Measurements from ENCODE around the gene MEF2B. TPM values are rescaled to one million over a fixed set of nuclear protein-coding genes. Genes with fewer than 3 reads are reported as not detected.
A peak's percentile ranks its signal among the peaks of the same experiment; 100 is the strongest.
"Not testable (repeated sequence)": the region's sequence is repeated elsewhere in the genome, so short reads cannot be mapped to it uniquely, and the experiment has no call there.

MEF2B gene
- total RNA-seq, 1 donor from 2014 or later, result not detected

- no peak for DNase-seq (ENCODE audit: low read depth)
These were observed 12.3 kb downstream of the MEF2B start for GRCh38 chr19:19157808-19158207.

GRCh38 chr19:19155495-19156219 is 14.4 kb downstream of the MEF2B start:
- DNase-seq (ENCODE audit: low read depth), result no peak

DNA sequence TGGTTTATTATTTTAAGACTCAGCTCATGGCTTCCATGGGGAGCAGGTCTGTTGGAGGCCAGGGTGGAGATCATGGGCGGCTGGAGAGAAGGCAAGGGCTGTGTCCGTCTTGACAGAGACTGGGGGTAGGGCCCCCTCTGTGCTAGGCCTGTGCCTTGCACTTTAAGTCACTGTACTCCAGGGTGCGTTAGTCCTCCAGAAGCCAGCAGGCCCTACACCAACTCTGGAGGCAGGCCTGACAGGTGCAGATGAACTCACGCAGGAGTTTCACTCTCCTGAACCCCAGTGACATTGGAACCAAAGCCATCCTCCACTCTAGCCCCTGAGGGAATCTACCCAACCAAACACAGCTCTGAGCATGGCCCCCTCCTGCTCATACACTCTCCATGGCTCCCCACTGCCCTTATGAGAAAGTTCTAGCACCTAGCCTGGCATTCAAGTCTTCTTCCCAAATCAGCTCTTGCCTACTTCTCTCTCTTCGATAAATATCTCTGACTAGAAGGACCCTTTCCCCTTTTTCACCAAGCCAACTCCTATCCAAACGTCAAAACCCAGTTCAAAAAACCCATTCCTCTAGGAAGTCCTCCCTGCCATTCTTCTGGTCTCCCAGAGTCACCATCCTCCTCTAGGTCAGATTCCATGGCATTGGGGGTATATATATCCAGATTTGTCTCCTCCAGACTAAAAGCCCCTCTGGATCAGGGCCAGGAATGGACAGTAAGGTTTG is 15.1 kb downstream of the MEF2B start:
- DNase-seq (ENCODE audit: low read depth), result no peak

GRCh38 chr19:19152668-19153384 is 17.2 kb downstream of the MEF2B start:
- DNase-seq (ENCODE audit: low read depth), result no peak

DNA sequence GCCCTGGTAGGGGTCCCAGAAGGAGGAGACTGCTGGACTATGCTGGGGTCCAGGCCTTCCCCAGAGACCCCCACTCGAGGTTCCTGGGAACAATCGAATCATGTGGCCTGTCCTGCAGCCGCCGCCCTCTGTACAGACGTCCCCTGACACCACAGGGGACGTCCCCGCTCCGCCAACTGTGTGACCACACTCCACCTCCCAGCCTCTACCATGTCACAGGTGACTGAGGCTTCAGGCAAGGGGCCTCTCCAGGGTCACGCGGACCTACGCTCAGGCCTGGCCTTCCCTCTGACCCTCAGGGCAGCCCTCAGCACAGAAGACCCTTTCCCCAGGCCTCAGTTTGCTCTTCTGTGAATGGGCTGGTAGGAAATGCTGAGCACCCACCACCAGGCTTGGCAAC is 18.6 kb downstream of the MEF2B start:
- no peak for DNase-seq (ENCODE audit: low read depth)

GRCh38 chr19:19149435-19149834 is 20.6 kb downstream of the MEF2B start:
- no peak for DNase-seq (ENCODE audit: low read depth)

DNA sequence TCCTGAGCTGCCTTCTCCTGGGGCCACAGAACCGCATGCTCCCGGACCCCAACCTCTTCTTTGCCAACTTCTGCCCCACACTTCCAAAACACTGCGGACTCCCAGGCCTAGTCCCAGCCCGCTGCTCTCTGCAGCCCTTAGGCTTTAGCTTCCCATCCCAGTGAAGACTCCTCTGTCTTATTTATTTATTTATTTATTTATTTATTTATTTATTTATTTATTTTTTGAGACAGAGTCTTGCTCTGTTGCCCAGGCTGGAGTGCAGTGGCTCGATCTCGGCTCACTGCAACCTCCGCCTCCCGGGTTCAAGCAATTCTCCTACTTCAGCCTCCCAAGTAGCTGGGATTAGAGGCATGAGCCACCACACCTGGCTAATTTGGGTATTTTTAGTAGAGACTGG is 21.6 kb downstream of the MEF2B start:
- DNase-seq (ENCODE audit: low read depth), result not testable (repeated sequence)

GRCh38 chr19:19147344-19147743 is 22.7 kb downstream of the MEF2B start:
- DNase-seq (ENCODE audit: low read depth), result no peak

DNA sequence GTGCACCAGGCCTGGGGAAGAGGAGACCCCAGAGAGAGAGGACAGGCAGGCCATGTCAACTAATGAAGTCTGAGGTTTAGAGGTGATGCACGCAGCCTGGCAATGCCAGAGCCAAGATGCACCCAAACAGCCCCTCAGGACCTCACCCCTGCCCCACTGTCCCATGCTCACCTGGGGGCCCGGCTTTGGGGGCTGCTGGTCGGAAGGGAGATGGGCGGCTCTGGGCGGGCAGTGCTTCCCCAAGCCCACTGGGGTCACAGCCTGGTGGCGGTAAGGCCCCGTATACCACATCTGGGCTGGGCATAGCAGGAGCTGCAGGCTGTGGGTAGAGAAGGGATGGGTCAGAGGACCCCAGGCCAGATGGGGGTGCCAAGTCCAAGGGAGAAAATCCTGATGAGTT is 23.2 kb downstream of the MEF2B start:
- DNase-seq (ENCODE audit: low read depth), result no peak

- DNase-seq (ENCODE audit: low read depth), result peak; percentile 73
These were observed 24.1 kb downstream of the MEF2B start for GRCh38 chr19:19145684-19146608.

- DNase-seq (ENCODE audit: low read depth), result no peak
These were observed 24.8 kb downstream of the MEF2B start for GRCh38 chr19:19145281-19145680.

GRCh38 chr19:19142347-19142746 is 27.7 kb downstream of the MEF2B start:
- no peak for DNase-seq (ENCODE audit: low read depth)

DNA sequence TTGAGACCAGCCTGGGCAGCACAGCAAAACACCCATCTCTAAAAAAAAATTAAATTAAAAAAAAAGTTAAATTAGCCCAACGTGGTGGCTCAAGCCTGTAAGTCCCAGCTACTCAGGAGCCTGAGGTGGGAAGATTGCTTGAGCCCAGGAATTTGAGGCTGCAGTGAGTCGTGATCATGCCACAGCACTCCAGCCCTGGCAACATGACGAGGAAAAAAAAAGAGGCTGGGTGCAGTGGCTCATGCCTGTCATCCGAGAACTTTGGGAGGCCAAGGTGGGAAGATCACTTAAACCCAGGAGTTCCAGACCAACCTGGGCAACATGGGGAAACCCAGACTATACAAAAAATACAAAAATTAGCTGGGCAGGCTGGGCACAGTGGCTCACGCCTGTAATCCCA is 29.6 kb downstream of the MEF2B start:
- DNase-seq (ENCODE audit: low read depth), result no peak

- DNase-seq (ENCODE audit: low read depth), result no peak
These were observed 30.2 kb downstream of the MEF2B start for GRCh38 chr19:19139876-19140229.

DNA sequence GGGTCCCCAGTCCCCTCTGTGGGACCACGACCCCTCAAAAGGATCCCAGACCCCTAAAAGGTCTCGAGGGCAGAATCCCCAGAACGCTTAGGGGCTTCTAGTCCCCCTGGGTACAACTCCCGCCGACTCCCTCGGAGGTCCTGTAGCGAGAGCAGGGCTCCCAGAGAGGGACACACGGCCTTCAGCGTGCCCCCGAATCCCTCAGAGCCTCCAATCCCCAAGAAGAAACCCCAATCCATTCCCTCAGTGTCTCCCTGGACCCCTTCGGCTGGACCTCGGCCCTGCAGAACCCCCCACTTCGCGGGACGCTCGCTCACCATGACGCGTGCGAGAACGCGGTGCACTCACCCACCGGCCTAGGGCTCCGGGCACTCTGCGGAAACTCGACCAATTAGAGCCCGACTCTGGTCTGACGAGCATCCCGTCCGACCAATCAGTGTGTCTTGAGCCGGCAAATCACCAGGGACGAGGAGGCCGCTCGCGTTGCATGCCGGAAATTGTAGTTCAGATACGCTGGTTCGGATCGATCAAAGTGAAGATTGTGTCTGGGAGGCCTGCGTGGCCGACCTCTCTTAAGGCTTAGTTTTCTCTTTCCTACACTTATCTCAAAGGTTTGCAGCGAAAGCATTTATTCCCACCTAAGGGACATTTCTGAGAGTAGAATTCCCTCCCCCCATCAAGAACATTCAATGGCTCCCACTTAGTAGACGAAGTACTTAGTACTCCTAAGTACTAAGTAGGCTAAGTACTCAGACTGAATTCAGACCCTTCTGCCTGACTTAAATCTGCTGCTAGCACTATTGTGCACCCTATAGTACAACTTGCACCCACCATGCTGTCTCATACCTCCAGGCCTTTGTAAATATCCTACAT is 31.7 kb downstream of the MEF2B start, which contains the start of gene TMEM161A:
TSS of gene TMEM161A (minus strand) at position 370 of the 873 bp plus-strand sequence. CDS start at position 320, 50 bp downstream.
- peak; percentile 99 for DNase-seq (ENCODE audit: low read depth)

DNA sequence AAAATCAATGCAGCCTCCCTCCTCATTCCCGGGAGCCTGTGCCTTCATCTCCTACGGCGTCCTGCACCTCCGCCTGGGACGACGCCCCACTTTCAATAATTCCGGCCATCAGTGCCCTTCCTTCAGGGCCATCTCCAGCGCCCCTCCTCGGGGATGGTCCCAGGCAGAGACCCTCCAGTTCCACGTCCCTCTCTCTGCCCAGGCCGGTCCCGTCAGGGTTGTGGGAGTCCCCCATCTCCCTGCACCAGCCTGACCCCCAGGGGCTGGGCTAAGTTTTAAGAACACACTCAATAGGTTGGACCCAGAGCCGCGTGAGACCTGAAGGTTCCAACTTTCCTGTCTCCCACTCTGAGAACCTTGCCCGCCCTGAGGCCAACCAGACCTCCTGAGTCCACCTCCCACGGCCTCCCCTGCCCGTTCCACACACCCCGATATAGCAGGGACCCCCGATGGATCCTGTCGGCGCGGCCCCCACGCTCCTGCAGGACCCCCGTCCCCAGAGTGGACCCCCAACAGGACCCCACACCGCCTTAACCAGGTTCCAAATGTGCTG is 32.4 kb downstream of the MEF2B start:
- DNase-seq (ENCODE audit: low read depth), result peak; percentile 26

GRCh38 chr19:19135713-19136112 is 34.4 kb downstream of the MEF2B start:
- not testable (repeated sequence) for DNase-seq (ENCODE audit: low read depth)

DNA sequence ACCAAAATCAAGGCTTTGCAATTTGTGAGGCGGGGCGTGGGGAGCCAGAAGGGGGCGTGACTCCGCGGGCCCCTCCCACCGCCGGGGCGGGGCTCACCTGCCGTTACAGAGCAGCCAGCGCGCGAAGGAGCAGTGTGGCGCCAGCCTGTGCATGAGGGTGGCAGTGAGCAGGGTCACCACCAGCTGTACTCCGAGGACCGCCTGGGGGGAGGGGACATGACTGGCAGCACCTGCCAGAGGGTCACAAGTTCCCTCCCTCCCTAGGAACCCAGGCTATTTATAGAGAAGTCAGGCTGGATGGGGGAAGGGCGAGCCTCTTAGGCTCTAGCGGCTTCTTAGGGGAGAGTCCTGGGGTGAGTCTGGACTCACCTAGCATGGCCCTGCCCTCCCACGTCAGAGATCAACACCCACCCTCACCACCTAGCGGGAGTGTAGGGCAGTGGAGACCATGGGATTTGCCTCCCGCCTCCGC is 35.3 kb downstream of the MEF2B start:
- peak; percentile 81 for DNase-seq (ENCODE audit: low read depth)

- DNase-seq (ENCODE audit: low read depth), result no peak
These were observed 36.1 kb downstream of the MEF2B start for GRCh38 chr19:19133985-19134384.

- DNase-seq (ENCODE audit: low read depth), result no peak
These were observed 37.2 kb downstream of the MEF2B start for GRCh38 chr19:19132912-19133311.

Measured in myocyte (in vitro differentiated cells).